ENCODE measurements around the gene PGR.

The PGR gene

GRCh38 chr11:101045415-101045814, 84.2 kb downstream of the PGR start:
- ChIA-PET CTCF (no interaction called here), POLR2A (no interaction called here)
- no peak for DNase-seq (ENCODE audit: low read depth, low spot score)
- H3K4me3 ChIP-seq (ENCODE audit: low read depth, low read length), result no peak overlapping the region
- TF ChIP-seq, protein P1, sequence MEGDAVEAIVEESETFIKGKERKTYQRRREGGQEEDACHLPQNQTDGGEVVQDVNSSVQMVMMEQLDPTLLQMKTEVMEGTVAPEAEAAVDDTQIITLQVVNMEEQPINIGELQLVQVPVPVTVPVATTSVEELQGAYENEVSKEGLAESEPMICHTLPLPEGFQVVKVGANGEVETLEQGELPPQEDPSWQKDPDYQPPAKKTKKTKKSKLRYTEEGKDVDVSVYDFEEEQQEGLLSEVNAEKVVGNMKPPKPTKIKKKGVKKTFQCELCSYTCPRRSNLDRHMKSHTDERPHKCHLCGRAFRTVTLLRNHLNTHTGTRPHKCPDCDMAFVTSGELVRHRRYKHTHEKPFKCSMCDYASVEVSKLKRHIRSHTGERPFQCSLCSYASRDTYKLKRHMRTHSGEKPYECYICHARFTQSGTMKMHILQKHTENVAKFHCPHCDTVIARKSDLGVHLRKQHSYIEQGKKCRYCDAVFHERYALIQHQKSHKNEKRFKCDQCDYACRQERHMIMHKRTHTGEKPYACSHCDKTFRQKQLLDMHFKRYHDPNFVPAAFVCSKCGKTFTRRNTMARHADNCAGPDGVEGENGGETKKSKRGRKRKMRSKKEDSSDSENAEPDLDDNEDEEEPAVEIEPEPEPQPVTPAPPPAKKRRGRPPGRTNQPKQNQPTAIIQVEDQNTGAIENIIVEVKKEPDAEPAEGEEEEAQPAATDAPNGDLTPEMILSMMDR (IDR thresholded peaks at IDR 0.05; ENCODE audit: insufficient read depth, low read length, missing control alignments), result no peak

DNA sequence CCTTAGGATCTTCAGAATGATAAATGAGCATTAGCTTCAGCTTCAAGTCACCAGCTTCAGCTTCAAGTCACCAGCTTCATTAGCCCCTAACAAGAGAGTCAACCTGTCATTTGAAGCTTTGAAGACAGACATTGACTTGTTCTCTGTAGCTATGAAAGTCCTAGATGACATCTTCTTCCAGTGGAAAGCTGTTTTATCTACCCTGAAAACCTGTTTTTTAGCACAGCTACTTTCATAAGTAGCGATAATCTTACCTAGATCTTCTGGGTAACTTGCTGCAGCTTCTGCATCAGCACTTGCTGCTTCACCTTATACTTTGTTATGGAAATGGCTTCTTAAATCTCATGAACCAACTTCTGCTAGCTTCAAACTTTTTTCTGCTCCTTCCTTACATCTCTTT, 85.7 kb downstream of the PGR start:
- no peak for DNase-seq (ENCODE audit: low read depth, low spot score)
- ChIA-PET CTCF (no interaction called here), POLR2A (no interaction called here)
- H3K4me3 ChIP-seq (ENCODE audit: low read depth, low read length), result no peak overlapping the region
- TF ChIP-seq, protein P1 (IDR thresholded peaks at IDR 0.05; ENCODE audit: insufficient read depth, low read length, missing control alignments), result no peak

DNA sequence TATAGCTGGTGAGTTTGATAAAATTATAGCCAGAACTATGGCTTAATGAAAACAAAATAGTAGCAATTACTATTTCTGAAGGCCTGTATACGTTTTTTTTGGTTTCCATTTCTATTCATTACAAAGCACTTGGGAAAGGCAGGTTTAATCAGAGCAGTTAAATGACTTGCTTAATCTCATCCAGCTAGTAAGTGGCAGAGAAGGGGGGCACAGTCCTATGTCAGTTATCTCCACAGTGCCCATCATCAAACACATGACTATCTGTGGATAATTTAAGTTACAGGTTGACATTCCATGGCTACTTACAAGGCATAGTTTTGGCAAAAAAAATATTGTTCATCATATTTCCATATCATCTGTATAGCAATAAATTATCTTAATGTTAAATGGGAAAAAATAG, 93.7 kb downstream of the PGR start:
- no peak overlapping the region for H3K4me3 ChIP-seq (ENCODE audit: low read depth, low read length)
- POLR2A ChIA-PET, result no interaction called here
- CTCF ChIA-PET, result no interaction called here
- DNase-seq (ENCODE audit: low read depth, low spot score), result no peak
- TF ChIP-seq, protein P1 (IDR thresholded peaks at IDR 0.05; ENCODE audit: insufficient read depth, low read length, missing control alignments), result no peak

DNA sequence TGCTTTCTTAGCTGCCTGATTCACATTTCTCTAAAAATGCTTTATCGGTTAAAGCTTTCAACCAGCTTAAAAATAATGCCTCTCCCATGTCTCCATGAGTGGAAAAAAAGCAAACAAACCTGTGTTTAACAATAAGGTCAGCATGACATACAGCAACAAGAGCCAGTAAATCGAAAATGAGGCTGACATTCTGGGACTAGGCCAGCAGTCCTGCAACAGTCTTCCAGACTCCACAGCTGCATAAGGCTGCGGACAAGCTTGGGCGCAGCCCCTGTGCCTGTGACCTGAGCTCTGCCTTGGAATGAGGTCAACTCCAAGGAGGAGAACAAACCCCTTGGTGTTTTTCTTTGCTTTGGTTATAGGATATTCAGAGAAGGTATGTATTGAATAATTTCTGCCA, 95.5 kb downstream of the PGR start:
- ChIA-PET POLR2A (no interaction called here), CTCF (no interaction called here)
- TF ChIP-seq, protein P1 (IDR thresholded peaks at IDR 0.05; ENCODE audit: insufficient read depth, low read length, missing control alignments), result no peak
- H3K4me3 ChIP-seq (ENCODE audit: low read depth, low read length), result no peak overlapping the region
- no peak for DNase-seq (ENCODE audit: low read depth, low spot score)

DNA sequence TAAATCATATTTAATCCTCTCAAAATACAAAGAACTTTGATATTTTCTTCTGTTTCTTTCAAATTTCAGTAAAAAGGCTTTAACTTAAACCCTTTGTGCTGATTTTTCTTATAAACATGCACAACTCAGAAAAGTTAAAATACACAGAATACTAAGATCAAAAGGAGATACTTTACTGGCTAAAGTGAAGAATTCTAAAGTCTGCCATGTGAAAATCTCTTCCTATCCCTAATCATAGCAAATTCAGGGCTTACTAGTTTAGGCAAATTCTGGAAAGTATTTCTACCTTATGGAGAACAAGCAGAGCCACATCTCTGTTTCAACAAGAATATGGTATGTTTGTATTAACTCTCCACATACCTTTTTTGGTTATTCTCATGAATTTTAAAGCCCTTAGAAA, 96.6 kb downstream of the PGR start:
- CTCF ChIA-PET, result no interaction called here
- no peak for DNase-seq (ENCODE audit: low read depth, low spot score)
- H3K4me3 ChIP-seq (ENCODE audit: low read depth, low read length), result no peak overlapping the region
- TF ChIP-seq, protein P1 (IDR thresholded peaks at IDR 0.05; ENCODE audit: insufficient read depth, low read length, missing control alignments), result no peak
- POLR2A ChIA-PET, result no interaction called here

DNA sequence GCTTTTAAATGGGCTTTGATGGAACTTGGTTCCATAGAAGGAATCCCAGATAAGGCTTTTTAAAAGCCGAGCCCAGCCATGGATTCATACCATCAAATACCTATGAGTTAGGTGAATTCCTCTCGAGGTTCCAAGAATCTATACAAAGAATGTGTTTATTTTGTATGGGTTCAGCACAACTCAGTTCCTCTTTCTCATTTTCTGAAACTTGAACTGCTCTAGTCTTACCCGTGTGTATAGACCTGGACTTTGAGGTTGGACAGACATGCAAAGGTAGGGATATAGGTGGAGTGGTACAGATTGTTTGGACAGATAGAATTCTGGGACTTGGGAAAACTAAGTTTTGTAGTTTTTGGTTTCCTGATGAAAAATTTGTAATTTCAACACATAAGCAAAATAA, 97.9 kb downstream of the PGR start:
- CTCF ChIA-PET, result no interaction called here
- H3K4me3 ChIP-seq (ENCODE audit: low read depth, low read length), result no peak overlapping the region
- TF ChIP-seq, protein P1 (IDR thresholded peaks at IDR 0.05; ENCODE audit: insufficient read depth, low read length, missing control alignments), result no peak
- DNase-seq (ENCODE audit: low read depth, low spot score), result no peak
- POLR2A ChIA-PET, result no interaction called here
